ENCODE measurements around the gene SLC35G3.

DNA sequence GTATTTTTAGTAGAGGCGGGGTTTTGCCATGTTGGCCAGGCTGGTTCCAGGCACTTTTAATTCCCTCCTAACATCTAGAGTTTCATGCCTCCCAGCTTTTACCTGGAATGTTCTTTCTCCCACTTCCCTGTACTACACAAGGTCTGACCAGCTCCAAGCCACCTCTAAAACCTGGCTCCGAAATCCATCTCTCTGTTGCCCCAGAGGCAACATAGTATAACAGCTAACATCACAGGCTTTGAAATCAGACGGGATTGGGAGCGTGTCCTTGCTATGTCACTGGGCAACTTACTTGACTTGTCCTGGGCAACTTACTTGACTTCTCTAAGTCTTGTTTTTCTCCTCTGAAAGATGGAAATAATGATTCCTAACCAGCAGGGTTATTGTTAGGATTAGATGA lies 31.4 kb downstream of the SLC35G3 start:
- no peak for TF ChIP-seq CTCF (IDR thresholded peaks at IDR 0.05)
- no peak for TF ChIP-seq POLR2A (IDR thresholded peaks at IDR 0.05)
